Neural crest cell (in vitro differentiated cells): ENCODE results near the gene SH3RF3. TPM values are rescaled to one million over a fixed set of nuclear protein-coding genes. Genes with fewer than 3 reads are reported as not detected.

ENCODE experiments used
- DNase-seq: peaks from one replicate; pipeline ENCODE4 v3.0.0; 2021; ENCODE audit warnings: low read depth, mixed read lengths, low spot score
- H3K27ac Mint-ChIP-seq: one replicate; pipeline ENCODE4 v1.8.0; 2021; ENCODE audit warnings: mild to moderate bottlenecking, mixed read lengths; ENCODE audit not compliant: unreplicated experiment
- H3K27me3 Mint-ChIP-seq: 2 replicates; pipeline ENCODE4 v1.8.0; 2021; ENCODE audit warnings: low read depth, mild to moderate bottlenecking, mixed read lengths
- H3K36me3 Mint-ChIP-seq: 2 replicates; pipeline ENCODE4 v1.8.0; 2021; ENCODE audit warnings: low read depth, mild to moderate bottlenecking, mixed read lengths
- H3K4me1 Mint-ChIP-seq: 2 replicates; pipeline ENCODE4 v1.8.0; 2021; ENCODE audit warnings: mixed read lengths
- H3K4me3 Mint-ChIP-seq: one replicate; pipeline ENCODE4 v1.8.0; 2021; ENCODE audit warnings: mild to moderate bottlenecking, mixed read lengths
- H3K9me3 Mint-ChIP-seq: 2 replicates; pipeline ENCODE4 v1.8.0; 2021; ENCODE audit warnings: mixed read lengths
- total RNA-seq: library from RNA; stranded (reverse); gene quantifications from 2 replicates; pipeline ENCODE4 v1.2.1, GENCODE V29; 2021
- TF ChIP-seq, protein P1 (sequence below): fragments of 200-600 bp; sonication (generic); conservative IDR thresholded peaks from 2 replicates; pipeline ENCODE4 v1.5.0; 2021; ENCODE audit warnings: antibody characterized with exemption, mild to moderate bottlenecking

Gene SH3RF3
- total RNA-seq, 1 donor from 2014 or later = 0.70 TPM

DNA sequence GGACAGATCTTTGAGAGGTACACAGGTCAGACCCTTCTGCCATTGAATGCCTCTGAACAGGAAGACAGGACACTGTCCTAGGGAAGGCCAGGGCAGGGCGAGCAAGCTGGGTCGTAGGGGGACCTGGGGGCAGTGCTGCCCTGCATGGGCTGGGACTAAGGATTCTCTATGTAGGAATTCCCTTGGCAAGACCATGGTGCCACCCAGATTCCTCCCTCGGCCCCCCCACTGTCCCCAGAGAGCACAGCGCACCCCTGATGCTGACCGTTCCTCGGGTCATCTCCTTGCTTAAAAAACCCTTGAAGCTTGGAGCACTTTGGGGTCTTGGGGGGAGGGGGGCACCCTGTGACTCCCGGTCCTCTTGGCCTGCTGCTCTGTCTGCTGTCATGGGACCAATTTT lies 289.7 kb downstream of the SH3RF3 start:
- TF ChIP-seq, protein P1, sequence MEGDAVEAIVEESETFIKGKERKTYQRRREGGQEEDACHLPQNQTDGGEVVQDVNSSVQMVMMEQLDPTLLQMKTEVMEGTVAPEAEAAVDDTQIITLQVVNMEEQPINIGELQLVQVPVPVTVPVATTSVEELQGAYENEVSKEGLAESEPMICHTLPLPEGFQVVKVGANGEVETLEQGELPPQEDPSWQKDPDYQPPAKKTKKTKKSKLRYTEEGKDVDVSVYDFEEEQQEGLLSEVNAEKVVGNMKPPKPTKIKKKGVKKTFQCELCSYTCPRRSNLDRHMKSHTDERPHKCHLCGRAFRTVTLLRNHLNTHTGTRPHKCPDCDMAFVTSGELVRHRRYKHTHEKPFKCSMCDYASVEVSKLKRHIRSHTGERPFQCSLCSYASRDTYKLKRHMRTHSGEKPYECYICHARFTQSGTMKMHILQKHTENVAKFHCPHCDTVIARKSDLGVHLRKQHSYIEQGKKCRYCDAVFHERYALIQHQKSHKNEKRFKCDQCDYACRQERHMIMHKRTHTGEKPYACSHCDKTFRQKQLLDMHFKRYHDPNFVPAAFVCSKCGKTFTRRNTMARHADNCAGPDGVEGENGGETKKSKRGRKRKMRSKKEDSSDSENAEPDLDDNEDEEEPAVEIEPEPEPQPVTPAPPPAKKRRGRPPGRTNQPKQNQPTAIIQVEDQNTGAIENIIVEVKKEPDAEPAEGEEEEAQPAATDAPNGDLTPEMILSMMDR = no peak
- H3K36me3 Mint-ChIP-seq = no peaks in the 10 kb centered on the region
- H3K27ac Mint-ChIP-seq = peak overlapping the region; percentile 88

DNA sequence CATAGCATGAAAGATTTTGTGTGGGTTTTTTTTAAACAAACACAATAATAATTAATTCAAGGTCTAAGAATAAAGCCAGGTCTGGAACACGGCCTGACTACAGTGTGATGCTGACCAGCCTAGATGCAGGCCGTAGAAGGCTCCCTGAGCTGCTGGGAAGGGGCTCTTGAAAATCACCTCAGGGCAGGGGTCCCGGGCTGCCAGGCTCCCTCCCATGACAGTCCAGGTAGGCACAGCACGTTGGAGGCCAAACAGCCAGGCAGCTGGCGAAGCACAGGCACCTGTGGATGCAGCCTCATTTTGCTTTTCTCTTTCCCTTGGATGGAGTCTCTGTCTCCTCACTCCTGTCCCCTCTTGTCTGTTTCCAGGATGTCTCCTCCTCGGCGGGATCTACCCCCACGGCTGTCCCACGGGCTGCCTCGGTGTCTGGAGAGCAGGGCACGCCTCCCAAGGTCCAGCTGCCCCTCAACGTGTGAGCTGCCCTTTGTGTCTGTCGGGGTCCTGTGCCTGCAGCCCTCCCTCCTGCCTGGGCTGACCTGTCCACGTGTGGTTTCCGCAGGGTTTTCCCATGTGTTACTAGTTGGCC lies 290.3 kb downstream of the SH3RF3 start:
- Mint-ChIP-seq H3K36me3 (no peaks in the 10 kb centered on the region), H3K4me3 (no peak overlapping the region), H3K27me3 (no peaks in the 10 kb centered on the region), H3K9me3 (no peaks in the 10 kb centered on the region), H3K27ac (no peak overlapping the region), H3K4me1 (peaks cover 6% of the 10 kb centered on the region)
- no peak for DNase-seq
- TF ChIP-seq, protein P1 = no peak

More for the DNA sequence above, 289.7 kb downstream of the SH3RF3 start:
- Mint-ChIP-seq H3K4me3 (no peak overlapping the region), H3K4me1 (peaks cover 6% of the 10 kb centered on the region), H3K27me3 (no peaks in the 10 kb centered on the region), H3K9me3 (no peaks in the 10 kb centered on the region)
- no peak for DNase-seq

GRCh38 chr2:109419960-109420370 lies 291.0 kb downstream of the SH3RF3 start:
- Mint-ChIP-seq H3K27ac (no peak overlapping the region), H3K4me1 (peaks cover 6% of the 10 kb centered on the region), H3K27me3 (no peaks in the 10 kb centered on the region), H3K4me3 (no peak overlapping the region), H3K36me3 (no peaks in the 10 kb centered on the region), H3K9me3 (no peaks in the 10 kb centered on the region)
- no peak for DNase-seq
- TF ChIP-seq, protein P1 = no peak

DNA sequence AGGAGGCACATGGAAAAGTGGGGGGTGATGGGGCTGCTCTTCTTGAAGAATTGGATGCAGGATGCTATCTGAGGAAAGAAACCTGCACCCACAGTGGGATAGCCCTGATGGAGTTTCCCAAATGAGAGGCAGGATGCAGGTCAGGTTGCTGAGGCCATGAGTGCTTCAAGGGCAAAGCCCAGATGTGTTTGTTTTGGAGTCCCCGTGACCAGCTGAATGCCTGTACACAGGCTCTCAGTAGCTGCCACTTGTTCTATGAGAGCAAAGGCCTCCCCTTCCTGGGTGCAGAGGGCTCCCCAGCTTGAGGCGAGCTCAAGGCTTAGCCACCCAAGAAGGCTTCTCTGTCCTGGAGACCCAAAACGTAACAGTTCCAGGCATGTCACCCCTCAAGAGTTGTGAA lies 292.1 kb downstream of the SH3RF3 start:
- no peaks in the 10 kb centered on the region for H3K27me3 Mint-ChIP-seq
- H3K4me1 Mint-ChIP-seq = no peaks in the 10 kb centered on the region
- H3K36me3 Mint-ChIP-seq = no peaks in the 10 kb centered on the region
- H3K4me3 Mint-ChIP-seq = no peak overlapping the region
- no peak for DNase-seq
- TF ChIP-seq, protein P1 = no peak
- no peak overlapping the region for H3K27ac Mint-ChIP-seq
- peaks cover under 1% of the 10 kb centered on the region for H3K9me3 Mint-ChIP-seq

DNA sequence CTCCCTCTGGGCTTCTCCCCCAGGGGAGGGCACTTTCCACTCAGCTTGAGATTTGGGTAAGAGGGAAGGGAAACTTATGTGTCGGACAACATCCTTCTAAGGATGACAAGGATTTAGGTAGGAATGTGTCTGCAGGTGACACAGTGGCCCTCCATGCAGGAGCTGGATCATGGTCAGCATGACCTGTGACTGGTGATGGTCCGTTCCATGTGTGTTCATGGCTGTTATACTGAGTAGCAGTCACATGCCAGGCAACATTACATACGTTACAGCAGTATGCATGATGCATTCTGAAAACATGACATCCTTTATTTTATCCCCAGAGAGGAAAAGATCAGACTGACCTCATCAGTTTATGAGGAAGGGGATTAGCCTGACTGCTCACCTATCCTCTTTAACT lies 292.6 kb downstream of the SH3RF3 start:
- peak overlapping the region; percentile 43 for H3K27ac Mint-ChIP-seq
- H3K4me1 Mint-ChIP-seq = no peaks in the 10 kb centered on the region
- no peak overlapping the region for H3K4me3 Mint-ChIP-seq
- H3K27me3 Mint-ChIP-seq = no peaks in the 10 kb centered on the region
- H3K9me3 Mint-ChIP-seq = peaks cover 2% of the 10 kb centered on the region
- no peaks in the 10 kb centered on the region for H3K36me3 Mint-ChIP-seq
- DNase-seq = no peak
- TF ChIP-seq, protein P1 = no peak
